ENCODE results near the gene SORCS3. TPM values are rescaled to one million over a fixed set of nuclear protein-coding genes. Genes with fewer than 3 reads are reported as not detected.

The SORCS3 gene
- total RNA-seq, 1 experiment from 2014 or later, result 0.94 TPM

DNA sequence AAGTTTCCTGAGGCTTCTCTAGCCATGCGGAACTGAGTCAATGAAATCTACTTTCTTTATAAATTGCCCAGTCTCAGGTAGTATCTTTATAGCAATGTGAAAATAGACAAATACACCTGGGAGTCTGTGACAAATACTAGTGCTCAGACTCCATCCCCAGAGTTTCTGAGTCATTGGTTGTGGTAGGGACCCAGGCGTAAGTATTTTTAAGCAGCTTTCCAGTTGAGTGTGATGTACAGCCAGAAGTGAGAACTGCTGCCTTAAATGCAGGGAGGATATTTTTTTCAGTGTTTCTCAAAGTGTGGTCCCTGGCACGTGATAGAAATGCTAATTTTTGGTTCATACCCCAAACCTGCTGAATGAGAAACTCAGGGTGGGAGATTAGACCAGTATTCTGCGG, 121.7 kb downstream of the SORCS3 start:
- Mint-ChIP-seq H3K4me1 (peaks cover 32% of the 10 kb centered on the region), H3K27me3 (ENCODE audit: low read depth) (no peaks in the 10 kb centered on the region; the same call in 1 of the 2 replicates), H3K9me3 (no peaks in the 10 kb centered on the region), H3K27ac (no peak overlapping the region), H3K4me3 (no peak overlapping the region), H3K36me3 (no peaks in the 10 kb centered on the region)
- CTCF ChIA-PET, result interaction anchor here (1.2 kb wide), 1 partner anchor 123 kb away, joined by 3 read pairs; no protein-coding TSS in a partner anchor
- DNase-seq (ENCODE audit: low spot score) (no peak), ATAC-seq (no peak)
- POLR2A ChIA-PET, result no interaction called here
- TF ChIP-seq SOX15 (CRISPR knock-in tag; IDR thresholded peaks at IDR 0.05), result no peak
- TF ChIP-seq GABPB1 (CRISPR knock-in tag; IDR thresholded peaks at IDR 0.05), result no peak

DNA sequence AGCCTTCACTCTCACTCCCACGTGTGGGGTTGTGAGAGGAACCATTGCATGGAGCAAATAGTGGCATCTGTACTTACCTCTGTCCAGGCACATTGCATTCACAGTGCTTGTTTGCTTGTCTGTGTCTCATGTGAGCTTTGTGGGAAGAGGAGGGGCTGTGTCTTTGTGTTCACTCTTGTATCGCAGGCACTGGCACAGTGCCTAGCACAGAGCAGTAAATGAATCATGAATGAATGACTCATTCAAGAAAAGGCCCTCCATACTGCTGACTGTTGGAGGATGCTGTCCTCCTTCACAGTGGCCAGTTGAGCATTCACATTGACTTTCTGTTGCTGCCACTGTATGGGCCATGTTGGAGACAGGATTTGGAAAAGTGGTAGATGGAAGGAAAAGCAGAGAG, 125.3 kb downstream of the SORCS3 start:
- Mint-ChIP-seq H3K27ac (no peak overlapping the region), H3K36me3 (no peaks in the 10 kb centered on the region), H3K4me1 (peaks cover 22% of the 10 kb centered on the region), H3K9me3 (no peaks in the 10 kb centered on the region), H3K4me3 (no peak overlapping the region), H3K27me3 (ENCODE audit: low read depth) (no peaks in the 10 kb centered on the region; the same call in 1 of the 2 replicates)
- DNase-seq (ENCODE audit: low spot score) (no peak), ATAC-seq (no peak)
- TF ChIP-seq, protein P1, sequence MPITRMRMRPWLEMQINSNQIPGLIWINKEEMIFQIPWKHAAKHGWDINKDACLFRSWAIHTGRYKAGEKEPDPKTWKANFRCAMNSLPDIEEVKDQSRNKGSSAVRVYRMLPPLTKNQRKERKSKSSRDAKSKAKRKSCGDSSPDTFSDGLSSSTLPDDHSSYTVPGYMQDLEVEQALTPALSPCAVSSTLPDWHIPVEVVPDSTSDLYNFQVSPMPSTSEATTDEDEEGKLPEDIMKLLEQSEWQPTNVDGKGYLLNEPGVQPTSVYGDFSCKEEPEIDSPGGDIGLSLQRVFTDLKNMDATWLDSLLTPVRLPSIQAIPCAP (CRISPR knock-in tag; IDR thresholded peaks at IDR 0.05), result no peak
- TF ChIP-seq TCF7 (CRISPR knock-in tag; IDR thresholded peaks at IDR 0.05; ENCODE audit: low read depth) (no peak), ZNF138 (CRISPR knock-in tag; conservative IDR thresholded peaks at IDR 0.05) (no peak), SP1 (CRISPR knock-in tag; conservative IDR thresholded peaks at IDR 0.05) (no peak), ZNF416 (CRISPR knock-in tag; IDR thresholded peaks at IDR 0.05) (no peak), ZNF263 (CRISPR knock-in tag; IDR thresholded peaks at IDR 0.05; ENCODE audit: low read depth) (no peak), IRF2 (CRISPR knock-in tag; IDR thresholded peaks at IDR 0.05; ENCODE audit: borderline replicate concordance, low read depth) (no peak), ZNF396 (CRISPR knock-in tag; IDR thresholded peaks at IDR 0.05; ENCODE audit: borderline replicate concordance) (no peak), MYBL2 (CRISPR knock-in tag; IDR thresholded peaks at IDR 0.05) (no peak), CREM (CRISPR knock-in tag; IDR thresholded peaks at IDR 0.05) (no peak), SMAD4 (CRISPR knock-in tag; IDR thresholded peaks at IDR 0.05) (no peak), CBFB (CRISPR knock-in tag; IDR thresholded peaks at IDR 0.05; ENCODE audit: low read depth) (no peak)
- TF ChIP-seq, protein P2, sequence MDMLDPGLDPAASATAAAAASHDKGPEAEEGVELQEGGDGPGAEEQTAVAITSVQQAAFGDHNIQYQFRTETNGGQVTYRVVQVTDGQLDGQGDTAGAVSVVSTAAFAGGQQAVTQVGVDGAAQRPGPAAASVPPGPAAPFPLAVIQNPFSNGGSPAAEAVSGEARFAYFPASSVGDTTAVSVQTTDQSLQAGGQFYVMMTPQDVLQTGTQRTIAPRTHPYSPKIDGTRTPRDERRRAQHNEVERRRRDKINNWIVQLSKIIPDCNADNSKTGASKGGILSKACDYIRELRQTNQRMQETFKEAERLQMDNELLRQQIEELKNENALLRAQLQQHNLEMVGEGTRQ (CRISPR knock-in tag; IDR thresholded peaks at IDR 0.05), result no peak
- TF ChIP-seq, protein P3, sequence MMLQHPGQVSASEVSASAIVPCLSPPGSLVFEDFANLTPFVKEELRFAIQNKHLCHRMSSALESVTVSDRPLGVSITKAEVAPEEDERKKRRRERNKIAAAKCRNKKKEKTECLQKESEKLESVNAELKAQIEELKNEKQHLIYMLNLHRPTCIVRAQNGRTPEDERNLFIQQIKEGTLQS (CRISPR knock-in tag; conservative IDR thresholded peaks at IDR 0.05), result no peak
- TF ChIP-seq, protein P4, sequence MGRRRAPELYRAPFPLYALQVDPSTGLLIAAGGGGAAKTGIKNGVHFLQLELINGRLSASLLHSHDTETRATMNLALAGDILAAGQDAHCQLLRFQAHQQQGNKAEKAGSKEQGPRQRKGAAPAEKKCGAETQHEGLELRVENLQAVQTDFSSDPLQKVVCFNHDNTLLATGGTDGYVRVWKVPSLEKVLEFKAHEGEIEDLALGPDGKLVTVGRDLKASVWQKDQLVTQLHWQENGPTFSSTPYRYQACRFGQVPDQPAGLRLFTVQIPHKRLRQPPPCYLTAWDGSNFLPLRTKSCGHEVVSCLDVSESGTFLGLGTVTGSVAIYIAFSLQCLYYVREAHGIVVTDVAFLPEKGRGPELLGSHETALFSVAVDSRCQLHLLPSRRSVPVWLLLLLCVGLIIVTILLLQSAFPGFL (CRISPR knock-in tag; IDR thresholded peaks at IDR 0.05; ENCODE audit: borderline replicate concordance), result no peak
- TF ChIP-seq, protein P5, sequence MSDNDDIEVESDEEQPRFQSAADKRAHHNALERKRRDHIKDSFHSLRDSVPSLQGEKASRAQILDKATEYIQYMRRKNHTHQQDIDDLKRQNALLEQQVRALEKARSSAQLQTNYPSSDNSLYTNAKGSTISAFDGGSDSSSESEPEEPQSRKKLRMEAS (CRISPR knock-in tag; IDR thresholded peaks at IDR 0.05), result no peak
- TF ChIP-seq, protein P6, sequence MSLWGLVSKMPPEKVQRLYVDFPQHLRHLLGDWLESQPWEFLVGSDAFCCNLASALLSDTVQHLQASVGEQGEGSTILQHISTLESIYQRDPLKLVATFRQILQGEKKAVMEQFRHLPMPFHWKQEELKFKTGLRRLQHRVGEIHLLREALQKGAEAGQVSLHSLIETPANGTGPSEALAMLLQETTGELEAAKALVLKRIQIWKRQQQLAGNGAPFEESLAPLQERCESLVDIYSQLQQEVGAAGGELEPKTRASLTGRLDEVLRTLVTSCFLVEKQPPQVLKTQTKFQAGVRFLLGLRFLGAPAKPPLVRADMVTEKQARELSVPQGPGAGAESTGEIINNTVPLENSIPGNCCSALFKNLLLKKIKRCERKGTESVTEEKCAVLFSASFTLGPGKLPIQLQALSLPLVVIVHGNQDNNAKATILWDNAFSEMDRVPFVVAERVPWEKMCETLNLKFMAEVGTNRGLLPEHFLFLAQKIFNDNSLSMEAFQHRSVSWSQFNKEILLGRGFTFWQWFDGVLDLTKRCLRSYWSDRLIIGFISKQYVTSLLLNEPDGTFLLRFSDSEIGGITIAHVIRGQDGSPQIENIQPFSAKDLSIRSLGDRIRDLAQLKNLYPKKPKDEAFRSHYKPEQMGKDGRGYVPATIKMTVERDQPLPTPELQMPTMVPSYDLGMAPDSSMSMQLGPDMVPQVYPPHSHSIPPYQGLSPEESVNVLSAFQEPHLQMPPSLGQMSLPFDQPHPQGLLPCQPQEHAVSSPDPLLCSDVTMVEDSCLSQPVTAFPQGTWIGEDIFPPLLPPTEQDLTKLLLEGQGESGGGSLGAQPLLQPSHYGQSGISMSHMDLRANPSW (CRISPR knock-in tag; conservative IDR thresholded peaks at IDR 0.05; ENCODE audit: low read depth), result no peak
- POLR2A ChIA-PET, result no interaction called here
- CTCF ChIA-PET, result no interaction called here

Data from WTC11 (cell line).